ENCODE results near the gene NKAIN2.
"Not testable (repeated sequence)": the region's sequence is repeated elsewhere in the genome, so short reads cannot be mapped to it uniquely, and the experiment has no call there.

NKAIN2 gene

GRCh38 chr6:124658053-124658452 is 854.4 kb downstream of the NKAIN2 start:
- DNase-seq, result no peak

GRCh38 chr6:124659427-124659826 is 855.8 kb downstream of the NKAIN2 start:
- DNase-seq, result no peak

GRCh38 chr6:124660185-124660584 is 856.5 kb downstream of the NKAIN2 start:
- DNase-seq, result no peak

- no peak for DNase-seq
Measured at GRCh38 chr6:124661097-124661661, 857.5 kb downstream of the NKAIN2 start.

- DNase-seq, result no peak
Measured at GRCh38 chr6:124668028-124668427, 864.4 kb downstream of the NKAIN2 start.

GRCh38 chr6:124669713-124670480 is 866.2 kb downstream of the NKAIN2 start:
- no peak for DNase-seq

- peak; percentile 87 for DNase-seq
Measured at GRCh38 chr6:124670801-124671200, 867.1 kb downstream of the NKAIN2 start.

GRCh38 chr6:124671324-124671723 is 867.7 kb downstream of the NKAIN2 start:
- peak; percentile 58 for DNase-seq

- DNase-seq, result no peak
Measured at GRCh38 chr6:124674042-124674441, 870.4 kb downstream of the NKAIN2 start.

GRCh38 chr6:124676033-124676432 is 872.4 kb downstream of the NKAIN2 start:
- DNase-seq, result no peak

- DNase-seq, result no peak
Measured at GRCh38 chr6:124677874-124678273, 874.2 kb downstream of the NKAIN2 start.

GRCh38 chr6:124679387-124679786 is 875.7 kb downstream of the NKAIN2 start:
- DNase-seq, result no peak

GRCh38 chr6:124682751-124683150 is 879.1 kb downstream of the NKAIN2 start:
- no peak for DNase-seq

GRCh38 chr6:124683507-124683906 is 879.8 kb downstream of the NKAIN2 start:
- DNase-seq, result peak; percentile 43

- DNase-seq, result no peak
Measured at GRCh38 chr6:124684621-124685020, 881.0 kb downstream of the NKAIN2 start.

- no peak for DNase-seq
Measured at GRCh38 chr6:124688369-124688768, 884.7 kb downstream of the NKAIN2 start.

GRCh38 chr6:124694139-124694705 is 890.6 kb downstream of the NKAIN2 start:
- DNase-seq, result peak; percentile 87

- DNase-seq, result no peak
Measured at GRCh38 chr6:124699038-124699437, 895.4 kb downstream of the NKAIN2 start.

GRCh38 chr6:124703541-124703940 is 899.9 kb downstream of the NKAIN2 start:
- no peak for DNase-seq

- not testable (repeated sequence) for DNase-seq
Measured at GRCh38 chr6:124712532-124712931, 908.9 kb downstream of the NKAIN2 start.

- DNase-seq, result no peak
Measured at GRCh38 chr6:124714728-124715127, 911.1 kb downstream of the NKAIN2 start.

GRCh38 chr6:124719913-124720312 is 916.2 kb downstream of the NKAIN2 start:
- DNase-seq, result no peak

- DNase-seq, result no peak
Measured at GRCh38 chr6:124721331-124721730, 917.7 kb downstream of the NKAIN2 start.

- DNase-seq, result no peak
Measured at GRCh38 chr6:124722141-124722878, 918.6 kb downstream of the NKAIN2 start.
